Calu3 (cell line): ENCODE data around the gene CD40. TPM values are rescaled to one million over a fixed set of nuclear protein-coding genes. Genes with fewer than 3 reads are reported as not detected.
"Not testable (repeated sequence)": the region's sequence is repeated elsewhere in the genome, so short reads cannot be mapped to it uniquely, and the experiment has no call there.

Experiments used
- BruUV-seq: library from RNA; stranded (reverse); fragments of 400-500 nt; replicated peaks from 2 replicates; lab custom pipeline; 2021; lab: Mats Ljungman, UMichigan
- CTCF ChIA-PET: fragments of 300-600 bp; sonication (Branson Sonifier 250); formaldehyde crosslinking; loops from one replicate; lab custom pipeline; 2022; ENCODE audit warnings: antibody characterized with exemption; lab: Charles Lee
- DNase-seq: peaks from one replicate; pipeline ENCODE4 v3.0.0; 2022
- H3K27ac Mint-ChIP-seq: one replicate; pipeline ENCODE4 v1.8.0; 2022; ENCODE audit warnings: mixed read lengths; ENCODE audit not compliant: unreplicated experiment
- H3K27me3 Mint-ChIP-seq: one replicate; pipeline ENCODE4 v1.8.0; 2022; ENCODE audit warnings: mixed read lengths; ENCODE audit not compliant: unreplicated experiment
- H3K36me3 Mint-ChIP-seq: one replicate; pipeline ENCODE4 v1.8.0; 2022; ENCODE audit warnings: mild to moderate bottlenecking, moderate library complexity, mixed read lengths; ENCODE audit not compliant: insufficient read depth, unreplicated experiment
- H3K4me1 Mint-ChIP-seq: one replicate; pipeline ENCODE4 v1.8.0; 2022; ENCODE audit warnings: mild to moderate bottlenecking, low read depth, mixed read lengths; ENCODE audit not compliant: unreplicated experiment
- H3K4me3 Mint-ChIP-seq: one replicate; pipeline ENCODE4 v1.8.0; 2022; ENCODE audit warnings: mild to moderate bottlenecking, low read depth, moderate library complexity, mixed read lengths; ENCODE audit not compliant: unreplicated experiment
- H3K9me3 Mint-ChIP-seq: one replicate; pipeline ENCODE4 v1.8.0; 2022; ENCODE audit warnings: low read depth, mixed read lengths; ENCODE audit not compliant: unreplicated experiment
- intact Hi-C: fragments of 100-400 bp; cut with micrococcal nuclease; formaldehyde crosslinking; loops from one replicate; pipeline ENCODE4 v1.10.0; 2022; ENCODE audit not compliant: unreplicated experiment
- total RNA-seq: library from RNA; stranded (reverse); gene quantifications from 2 replicates; pipeline ENCODE4 v1.2.3, GENCODE V29; 2022
- TF ChIP-seq, protein P1 (sequence below): fragments of 200-600 bp; IDR thresholded peaks from one replicate; pipeline ENCODE4 v1.8.0; 2022; ENCODE audit warnings: antibody characterized with exemption; ENCODE audit not compliant: unreplicated experiment

The CD40 gene
- total RNA-seq, 1 experiment from 2014 or later, result 13.6 TPM

DNA sequence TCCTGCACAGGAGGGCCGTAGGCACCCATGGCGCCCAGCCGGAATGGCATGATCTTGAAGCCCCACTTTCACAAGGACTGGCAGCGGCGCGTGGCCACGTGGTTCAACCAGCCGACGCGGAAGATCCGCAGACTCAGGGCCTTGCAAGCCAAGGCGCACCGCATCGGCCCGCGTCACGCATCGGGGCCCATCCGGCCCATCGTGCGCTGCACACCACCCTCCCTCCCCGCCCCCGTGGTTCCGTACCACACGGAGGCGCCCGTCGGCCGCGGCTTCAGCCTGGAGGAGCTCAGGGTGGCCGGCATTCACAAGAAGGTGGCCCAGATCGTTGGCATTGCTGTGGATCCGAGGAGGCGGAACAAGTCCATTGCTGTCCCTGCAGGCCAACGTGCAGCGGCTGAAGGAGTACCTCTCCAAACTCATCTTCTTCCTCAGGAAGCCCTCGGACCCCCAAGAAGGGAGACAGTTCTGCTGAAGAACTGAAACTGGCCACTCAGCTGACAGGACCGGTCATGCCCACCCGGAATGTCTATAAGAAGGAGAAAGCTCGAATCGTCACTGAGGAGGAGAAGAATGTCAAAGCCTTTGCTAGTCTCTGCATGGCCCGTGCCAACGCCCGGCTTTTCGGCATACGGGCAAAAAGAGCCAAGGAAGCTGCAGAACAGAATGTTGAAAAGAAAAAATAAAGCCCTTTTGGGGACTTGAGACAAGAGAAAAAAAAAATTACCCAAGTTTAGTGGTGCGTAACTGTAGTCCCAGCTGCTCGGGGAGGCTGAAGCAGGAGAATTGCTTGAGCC is 18.4 kb upstream of the CD40 start:
- Mint-ChIP-seq H3K4me1 (no peaks in the 10 kb centered on the region), H3K36me3 (no peaks in the 10 kb centered on the region), H3K9me3 (no peaks in the 10 kb centered on the region), H3K27me3 (peaks cover 45% of the 10 kb centered on the region), H3K4me3 (no peak overlapping the region), H3K27ac (no peak overlapping the region)
- DNase-seq, result no peak
- CTCF ChIA-PET, result no interaction called here
- intact Hi-C loops, result no loop called here
- no TSS peak for BruUV-seq
- TF ChIP-seq, protein P1, sequence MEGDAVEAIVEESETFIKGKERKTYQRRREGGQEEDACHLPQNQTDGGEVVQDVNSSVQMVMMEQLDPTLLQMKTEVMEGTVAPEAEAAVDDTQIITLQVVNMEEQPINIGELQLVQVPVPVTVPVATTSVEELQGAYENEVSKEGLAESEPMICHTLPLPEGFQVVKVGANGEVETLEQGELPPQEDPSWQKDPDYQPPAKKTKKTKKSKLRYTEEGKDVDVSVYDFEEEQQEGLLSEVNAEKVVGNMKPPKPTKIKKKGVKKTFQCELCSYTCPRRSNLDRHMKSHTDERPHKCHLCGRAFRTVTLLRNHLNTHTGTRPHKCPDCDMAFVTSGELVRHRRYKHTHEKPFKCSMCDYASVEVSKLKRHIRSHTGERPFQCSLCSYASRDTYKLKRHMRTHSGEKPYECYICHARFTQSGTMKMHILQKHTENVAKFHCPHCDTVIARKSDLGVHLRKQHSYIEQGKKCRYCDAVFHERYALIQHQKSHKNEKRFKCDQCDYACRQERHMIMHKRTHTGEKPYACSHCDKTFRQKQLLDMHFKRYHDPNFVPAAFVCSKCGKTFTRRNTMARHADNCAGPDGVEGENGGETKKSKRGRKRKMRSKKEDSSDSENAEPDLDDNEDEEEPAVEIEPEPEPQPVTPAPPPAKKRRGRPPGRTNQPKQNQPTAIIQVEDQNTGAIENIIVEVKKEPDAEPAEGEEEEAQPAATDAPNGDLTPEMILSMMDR, result no peak

DNA sequence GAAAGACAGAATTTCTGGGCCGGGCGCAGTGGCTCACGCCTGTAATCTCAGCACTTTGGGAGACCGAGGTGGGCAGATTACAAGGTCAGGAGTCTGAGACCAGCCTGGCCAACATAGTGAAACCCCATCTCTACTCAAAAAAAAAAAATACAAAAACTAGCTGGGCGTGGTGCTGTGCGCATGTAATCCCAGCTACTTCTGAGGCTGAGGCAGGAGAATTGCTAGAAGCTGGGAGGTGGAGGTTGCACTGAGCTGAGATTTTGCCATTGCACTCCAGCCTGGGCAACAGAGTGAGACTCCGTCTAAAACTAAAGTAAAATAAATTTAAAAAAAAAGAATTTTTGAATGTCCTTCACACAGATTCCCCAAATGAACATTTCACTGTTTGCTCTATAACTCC is 17.7 kb upstream of the CD40 start:
- intact Hi-C loops, CTCF ChIA-PET, DNase-seq, H3K27ac Mint-ChIP-seq, BruUV-seq, H3K4me1 Mint-ChIP-seq, H3K36me3 Mint-ChIP-seq, H3K4me3 Mint-ChIP-seq, H3K9me3 Mint-ChIP-seq: not testable (repeated sequence)
- H3K27me3 Mint-ChIP-seq, result peaks cover 53% of the 10 kb centered on the region

DNA sequence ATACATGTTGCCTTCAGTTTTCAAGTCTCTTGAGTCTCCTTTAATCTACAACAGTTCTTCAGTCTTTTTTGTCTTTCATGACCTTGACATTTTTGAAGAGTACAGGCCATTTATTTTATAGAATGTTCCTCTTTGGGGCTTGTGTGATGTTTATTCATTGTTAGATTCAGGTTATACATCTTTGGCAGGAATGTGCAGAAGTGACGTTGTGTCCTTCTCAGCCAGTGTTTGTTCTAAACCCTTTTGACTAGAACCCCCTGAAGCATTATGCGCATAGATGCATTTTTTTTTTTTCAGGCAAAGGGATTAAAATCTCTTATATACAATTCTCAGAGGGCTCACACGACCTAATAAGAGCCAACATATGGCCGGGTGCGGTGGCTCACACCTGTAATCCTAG is 17.1 kb upstream of the CD40 start:
- Mint-ChIP-seq H3K9me3 (no peaks in the 10 kb centered on the region), H3K27me3 (peaks cover 58% of the 10 kb centered on the region), H3K36me3 (no peaks in the 10 kb centered on the region), H3K4me1 (no peaks in the 10 kb centered on the region), H3K4me3 (no peak overlapping the region), H3K27ac (no peak overlapping the region)
- BruUV-seq, result no TSS peak
- TF ChIP-seq, protein P1, result no peak
- no peak for DNase-seq
- CTCF ChIA-PET, result no interaction called here
- intact Hi-C loops, result no loop called here

DNA sequence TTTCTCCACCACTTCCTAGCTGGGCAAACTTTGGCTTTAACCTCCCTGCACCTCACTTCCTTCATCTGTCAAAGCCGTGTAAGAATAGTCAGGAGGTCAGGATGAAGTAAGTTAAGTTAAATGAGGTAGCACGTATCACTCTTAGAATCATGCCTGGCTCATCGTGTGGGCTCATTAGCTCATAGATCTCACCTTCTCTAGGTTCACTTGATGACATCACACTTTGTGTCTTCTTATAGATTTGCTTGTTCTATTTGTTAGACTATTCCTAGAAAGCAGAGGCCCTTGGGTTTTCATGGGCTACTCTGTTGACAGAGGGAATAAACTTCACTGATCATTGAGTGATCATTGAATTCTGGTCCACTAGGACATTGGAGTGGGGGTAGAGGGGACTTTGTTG is 16.2 kb upstream of the CD40 start:
- peaks cover 68% of the 10 kb centered on the region for H3K27me3 Mint-ChIP-seq
- no peaks in the 10 kb centered on the region for H3K4me1 Mint-ChIP-seq
- no peaks in the 10 kb centered on the region for H3K36me3 Mint-ChIP-seq
- no peaks in the 10 kb centered on the region for H3K9me3 Mint-ChIP-seq
- no peak overlapping the region for H3K27ac Mint-ChIP-seq
- TF ChIP-seq, protein P1, result no peak
- intact Hi-C loops, result no loop called here
- no TSS peak for BruUV-seq
- no peak overlapping the region for H3K4me3 Mint-ChIP-seq
- CTCF ChIA-PET, result no interaction called here
- DNase-seq, result no peak

DNA sequence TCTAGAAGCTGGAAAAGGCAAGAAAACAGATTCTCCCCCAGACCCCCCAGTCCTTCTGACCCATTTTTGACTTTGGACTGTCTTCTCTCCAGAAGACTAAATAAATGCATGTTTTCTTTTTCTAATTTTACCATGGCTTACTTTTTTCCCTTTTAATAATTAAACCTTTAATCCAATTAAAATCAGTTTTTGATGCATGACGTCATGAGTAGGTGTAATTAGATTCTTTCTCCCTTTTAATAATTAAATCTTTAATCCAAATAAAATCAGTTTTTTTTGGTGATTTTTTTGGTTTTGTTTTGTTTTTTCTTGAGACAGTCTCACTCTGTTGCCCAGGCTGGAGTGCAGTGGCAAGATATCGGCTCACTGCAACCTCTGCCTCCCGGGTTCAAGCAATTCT is 15.2 kb upstream of the CD40 start:
- TF ChIP-seq, protein P1, result no peak
- Mint-ChIP-seq H3K27ac (no peak overlapping the region), H3K9me3 (no peaks in the 10 kb centered on the region), H3K36me3 (no peaks in the 10 kb centered on the region), H3K4me1 (no peaks in the 10 kb centered on the region), H3K27me3 (peaks cover 78% of the 10 kb centered on the region), H3K4me3 (no peak overlapping the region)
- intact Hi-C loops, result no loop called here
- BruUV-seq, result no TSS peak
- CTCF ChIA-PET, result no interaction called here
- no peak for DNase-seq
